Parathyroid adenoma (tissue), 2 donors: ENCODE results near the gene TWNK.

Experiments used
- H2AFZ ChIP-seq: fragments of 300-600 bp; sonication (generic); one replicate; pipeline ENCODE4 v1.7.0; 2017; ENCODE audit warnings: antibody characterized with exemption, mild to moderate bottlenecking
- H3K27ac ChIP-seq: fragments of 300-600 bp; sonication (generic); one replicate; pipeline ENCODE4 v1.7.0; 2017
- H3K27me3 ChIP-seq: fragments of 300-600 bp; sonication (generic); one replicate; pipeline ENCODE4 v1.7.0; 2017; ENCODE audit warnings: low read length; ENCODE audit not compliant: control insufficient read depth, insufficient read depth
- H3K36me3 ChIP-seq: fragments of 300-600 bp; sonication (generic); one replicate; pipeline ENCODE4 v1.7.0; 2017; ENCODE audit warnings: low read length; ENCODE audit not compliant: control insufficient read depth, insufficient read depth
- H3K4me1 ChIP-seq: fragments of 300-600 bp; sonication (generic); one replicate; pipeline ENCODE4 v1.7.0; 2017; ENCODE audit warnings: control low read depth
- H3K4me2 ChIP-seq: fragments of 300-600 bp; sonication (generic); one replicate; pipeline ENCODE4 v1.7.0; 2017; ENCODE audit warnings: low read length
- H3K4me3 ChIP-seq: fragments of 300-600 bp; sonication (generic); one replicate; pipeline ENCODE4 v1.7.0; 2017; ENCODE audit warnings: low read depth, low read length
- H3K79me2 ChIP-seq: fragments of 300-600 bp; sonication (generic); one replicate; pipeline ENCODE4 v1.7.0; 2017; ENCODE audit warnings: control low read depth
- H3K9ac ChIP-seq: fragments of 300-600 bp; sonication (generic); one replicate; pipeline ENCODE4 v1.7.0; 2017; ENCODE audit warnings: mild to moderate bottlenecking
- H3K9me3 ChIP-seq: fragments of 300-600 bp; sonication (generic); one replicate; pipeline ENCODE4 v1.7.0; 2017; ENCODE audit warnings: low read length; ENCODE audit not compliant: control insufficient read depth
- TF ChIP-seq, protein P1 (sequence below): fragments of 300-600 bp; sonication (generic); IDR thresholded peaks from one replicate; pipeline ENCODE4 v1.7.0; 2017; ENCODE audit warnings: antibody characterized with exemption, mild to moderate bottlenecking
- donor health status: primary hyperparathyroidism.

TWNK gene

GRCh38 chr10:101018118-101018599 is 30.8 kb downstream of the TWNK start:
- Histone ChIP-seq H3K4me3 (no peak overlapping the region), H3K79me2 (no peaks in the 10 kb centered on the region), H3K9me3 (no peaks in the 10 kb centered on the region), H3K4me2 (no peak overlapping the region), H3K27ac (no peak overlapping the region), H3K36me3 (no peaks in the 10 kb centered on the region), H2AFZ (no peak overlapping the region), H3K4me1 (peaks cover 10% of the 10 kb centered on the region), H3K27me3 (no peaks in the 10 kb centered on the region), H3K9ac (no peak overlapping the region)
- TF ChIP-seq, protein P1, sequence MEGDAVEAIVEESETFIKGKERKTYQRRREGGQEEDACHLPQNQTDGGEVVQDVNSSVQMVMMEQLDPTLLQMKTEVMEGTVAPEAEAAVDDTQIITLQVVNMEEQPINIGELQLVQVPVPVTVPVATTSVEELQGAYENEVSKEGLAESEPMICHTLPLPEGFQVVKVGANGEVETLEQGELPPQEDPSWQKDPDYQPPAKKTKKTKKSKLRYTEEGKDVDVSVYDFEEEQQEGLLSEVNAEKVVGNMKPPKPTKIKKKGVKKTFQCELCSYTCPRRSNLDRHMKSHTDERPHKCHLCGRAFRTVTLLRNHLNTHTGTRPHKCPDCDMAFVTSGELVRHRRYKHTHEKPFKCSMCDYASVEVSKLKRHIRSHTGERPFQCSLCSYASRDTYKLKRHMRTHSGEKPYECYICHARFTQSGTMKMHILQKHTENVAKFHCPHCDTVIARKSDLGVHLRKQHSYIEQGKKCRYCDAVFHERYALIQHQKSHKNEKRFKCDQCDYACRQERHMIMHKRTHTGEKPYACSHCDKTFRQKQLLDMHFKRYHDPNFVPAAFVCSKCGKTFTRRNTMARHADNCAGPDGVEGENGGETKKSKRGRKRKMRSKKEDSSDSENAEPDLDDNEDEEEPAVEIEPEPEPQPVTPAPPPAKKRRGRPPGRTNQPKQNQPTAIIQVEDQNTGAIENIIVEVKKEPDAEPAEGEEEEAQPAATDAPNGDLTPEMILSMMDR, result no peak

DNA sequence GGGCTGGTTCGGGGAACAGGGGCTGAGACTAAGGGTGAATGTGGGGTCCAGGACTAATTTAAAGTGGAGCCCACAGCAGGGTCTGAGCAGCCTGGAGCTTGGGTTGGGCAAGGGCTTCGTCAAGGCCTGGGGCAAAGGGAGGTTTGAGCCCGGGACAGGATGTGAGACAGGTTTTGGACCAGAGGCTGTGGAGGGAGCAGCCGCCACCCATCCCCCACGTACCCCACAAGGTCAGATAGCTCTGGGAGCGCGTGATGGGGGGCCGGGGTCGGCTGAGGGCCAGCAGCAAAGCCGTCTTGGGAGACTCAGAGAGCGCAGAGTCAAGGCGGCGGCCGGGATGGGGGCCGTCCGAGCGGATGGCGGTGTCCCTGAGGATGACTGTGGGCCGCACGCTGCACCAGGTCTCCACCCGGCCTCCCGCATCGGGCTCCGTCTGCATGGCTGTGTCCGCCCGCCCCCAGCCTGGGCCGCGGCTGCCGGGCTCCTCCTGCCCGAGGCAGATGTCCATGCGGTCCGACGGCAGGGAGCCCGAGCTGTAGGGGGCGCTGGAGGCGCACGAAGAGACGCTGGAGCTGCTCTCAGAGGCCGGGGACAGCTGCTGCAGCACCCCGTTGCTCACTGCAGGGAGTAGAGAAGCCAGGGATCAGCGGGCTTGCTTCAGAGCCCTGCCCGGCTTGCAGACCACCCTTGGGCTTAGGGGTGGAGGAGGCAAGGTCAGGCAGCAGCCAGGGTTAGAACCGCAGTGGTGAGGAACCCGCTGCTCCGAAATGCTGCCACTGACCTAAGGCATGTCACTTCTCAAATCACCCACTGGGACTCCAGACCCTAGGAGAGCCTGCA is 31.5 kb downstream of the TWNK start:
- H3K36me3 ChIP-seq, result no peaks in the 10 kb centered on the region
- no peaks in the 10 kb centered on the region for H3K79me2 ChIP-seq
- peaks cover 6% of the 10 kb centered on the region for H3K4me1 ChIP-seq
- no peak overlapping the region for H3K4me3 ChIP-seq
- H3K4me2 ChIP-seq, result no peak overlapping the region
- H3K9me3 ChIP-seq, result no peaks in the 10 kb centered on the region
- TF ChIP-seq, protein P1, result peak; percentile 87
- no peaks in the 10 kb centered on the region for H3K27me3 ChIP-seq
- H3K27ac ChIP-seq, result no peak overlapping the region
- H2AFZ ChIP-seq, result peak overlapping the region; percentile 49
- no peak overlapping the region for H3K9ac ChIP-seq

DNA sequence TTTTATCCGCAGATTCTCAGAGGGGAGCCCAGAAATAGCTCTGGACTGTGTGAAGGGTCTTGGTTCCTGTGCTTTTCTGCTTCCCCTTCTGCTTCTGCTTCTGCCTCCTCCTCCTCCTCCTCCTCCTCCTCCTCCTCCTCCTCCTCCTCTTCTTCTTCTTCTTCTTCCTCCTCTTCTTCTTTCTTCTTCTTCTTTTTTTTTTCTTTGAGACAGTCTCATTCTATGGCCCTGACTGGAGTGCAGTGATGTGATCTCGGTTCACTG is 32.0 kb downstream of the TWNK start:
- Histone ChIP-seq H3K4me2 (no peak overlapping the region), H3K9ac (no peak overlapping the region), H3K4me1 (peaks cover 2% of the 10 kb centered on the region), H3K9me3 (no peaks in the 10 kb centered on the region), H3K36me3 (no peaks in the 10 kb centered on the region), H3K4me3 (no peak overlapping the region), H3K27me3 (no peaks in the 10 kb centered on the region), H2AFZ (peak overlapping the region; percentile 49), H3K79me2 (no peaks in the 10 kb centered on the region), H3K27ac (no peak overlapping the region)
- TF ChIP-seq, protein P1, result no peak

DNA sequence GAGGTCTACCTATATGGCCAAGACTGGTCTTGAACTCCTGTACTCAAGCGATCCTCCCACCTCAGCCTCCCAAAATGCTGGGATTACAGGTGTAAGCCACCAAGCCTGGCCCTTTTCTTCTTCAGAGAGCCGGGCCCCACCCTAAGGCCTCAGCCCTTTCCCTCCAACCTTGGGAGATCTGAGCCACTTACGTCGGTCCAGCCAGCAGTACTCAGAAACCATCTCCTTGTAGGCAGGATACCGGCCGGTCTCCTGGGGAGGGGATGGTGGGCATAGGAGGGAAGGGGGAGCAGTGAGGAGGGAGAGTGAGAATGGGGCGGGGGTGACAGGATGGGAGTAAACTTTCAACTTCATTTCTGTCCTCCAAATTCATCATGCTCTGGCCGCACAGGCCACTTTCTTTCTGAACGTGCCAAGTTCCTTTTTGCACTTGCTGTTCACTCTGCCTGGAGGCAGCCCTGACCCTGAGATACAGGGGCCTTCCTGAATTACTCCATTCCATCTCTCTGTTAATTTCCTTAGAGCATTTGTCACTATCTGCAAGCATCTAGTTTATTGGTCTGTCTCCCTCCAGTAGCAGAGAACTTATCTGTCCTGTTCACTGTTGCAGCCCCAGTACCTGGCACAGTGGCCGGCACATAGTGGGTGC is 33.2 kb downstream of the TWNK start:
- H3K4me2 ChIP-seq, result no peak overlapping the region
- TF ChIP-seq, protein P1, result no peak
- no peaks in the 10 kb centered on the region for H3K79me2 ChIP-seq
- no peak overlapping the region for H3K4me3 ChIP-seq
- no peaks in the 10 kb centered on the region for H3K9me3 ChIP-seq
- no peak overlapping the region for H2AFZ ChIP-seq
- no peaks in the 10 kb centered on the region for H3K36me3 ChIP-seq
- no peak overlapping the region for H3K9ac ChIP-seq
- H3K4me1 ChIP-seq, result no peaks in the 10 kb centered on the region
- H3K27ac ChIP-seq, result no peak overlapping the region
- H3K27me3 ChIP-seq, result no peaks in the 10 kb centered on the region
